Liver (tissue), 9 donors: ENCODE data around the gene HDGFL1. TPM values are rescaled to one million over a fixed set of nuclear protein-coding genes. Genes with fewer than 3 reads are reported as not detected.

Experiments used
- DNase-seq: peaks from one replicate; pipeline ENCODE4 v3.0.0-alpha.2; 2017; ENCODE audit warnings: low spot score
- H3K27ac ChIP-seq, 2 donors: one replicate each; pipeline ENCODE4 v1.7.0; 2013; ENCODE audit warnings: inconsistent platforms in 2 of 2, low read length in 2 of 2, control low read depth in 1 of 2, low read depth in 1 of 2, mild to moderate bottlenecking in 1 of 2
- H3K27me3 ChIP-seq, 4 donors: one replicate each; pipeline versions ENCODE4 v1.6.1 to v1.7.0; 2013; ENCODE audit warnings: low read length in 3 of 4, inconsistent platforms in 1 of 4, mild to moderate bottlenecking in 1 of 4, moderate library complexity in 1 of 4; ENCODE audit not compliant: control insufficient read depth in 4 of 4, insufficient read depth in 4 of 4
- H3K36me3 ChIP-seq, 4 donors: one replicate each; pipeline versions ENCODE4 v1.6.1 to v1.7.0; 2013; ENCODE audit warnings: low read length in 3 of 4, mild to moderate bottlenecking in 3 of 4, low read depth in 1 of 4, moderate library complexity in 1 of 4; ENCODE audit not compliant: control insufficient read depth in 4 of 4, insufficient read depth in 3 of 4
- H3K4me1 ChIP-seq, 4 donors: one replicate each; pipeline versions ENCODE4 v1.6.1 to v1.7.0; 2013; ENCODE audit warnings: low read length in 3 of 4, mild to moderate bottlenecking in 3 of 4, moderate library complexity in 1 of 4; ENCODE audit not compliant: control insufficient read depth in 4 of 4, insufficient read depth in 4 of 4
- H3K4me3 ChIP-seq, 3 donors: one replicate each; pipeline versions ENCODE4 v1.6.1 to v1.7.0; 2013; ENCODE audit warnings: low read length in 3 of 3, control low read depth in 1 of 3, low read depth in 1 of 3, mild to moderate bottlenecking in 1 of 3
- H3K9ac ChIP-seq, 2 donors: one replicate each; pipeline ENCODE4 v1.7.0; 2013; ENCODE audit warnings: low read length in 2 of 2, mild to moderate bottlenecking in 2 of 2, moderate library complexity in 2 of 2, control low read depth in 1 of 2, low read depth in 1 of 2
- H3K9me3 ChIP-seq, 4 donors: one replicate each; pipeline versions ENCODE4 v1.6.1 to v1.7.0; 2013; ENCODE audit warnings: low read length in 3 of 4; ENCODE audit not compliant: control insufficient read depth in 4 of 4
- ATF3 ChIP-seq: IDR thresholded peaks from 2 replicates; pipeline ENCODE4 v1.6.1; 2016; ENCODE audit warnings: antibody characterized with exemption
- CTCF ChIP-seq: fragments of 150-350 bp; IDR thresholded peaks from 2 replicates; pipeline ENCODE4 v1.5.1; 2017; ENCODE audit warnings: improper control_type of control experiment, low read depth, low read length; ENCODE audit not compliant: missing input control
- EGR1 ChIP-seq, 2 donors: IDR thresholded peaks; 2 replicates each; pipeline ENCODE4 v1.6.1; 2016 to 2018; ENCODE audit warnings: antibody characterized with exemption in 2 of 2, low read depth in 2 of 2
- FOXA1 ChIP-seq: IDR thresholded peaks from 2 replicates; pipeline ENCODE4 v1.6.1; 2016; ENCODE audit warnings: antibody characterized with exemption
- GABPA ChIP-seq, 2 donors: IDR thresholded peaks in 1 of 2; conservative IDR thresholded peaks in 1 of 2; 2 replicates each; pipeline ENCODE4 v1.6.1; 2016; ENCODE audit warnings: antibody characterized with exemption in 2 of 2, mild to moderate bottlenecking in 1 of 2, moderate library complexity in 1 of 2
- HNF4A ChIP-seq, 2 donors: conservative IDR thresholded peaks; 2 replicates each; pipeline ENCODE4 v1.6.1; 2016; ENCODE audit warnings: antibody characterized with exemption in 2 of 2, mild to moderate bottlenecking in 2 of 2
- HNF4G ChIP-seq: IDR thresholded peaks from 2 replicates; pipeline ENCODE4 v1.6.1; 2016; ENCODE audit warnings: antibody characterized with exemption
- NR2F2 ChIP-seq: IDR thresholded peaks from 2 replicates; pipeline ENCODE4 v1.6.1; 2016; ENCODE audit warnings: antibody characterized with exemption
- RAD21 ChIP-seq, 2 donors: IDR thresholded peaks; 2 replicates each; pipeline ENCODE4 v1.6.1; 2016; ENCODE audit warnings: antibody characterized with exemption in 2 of 2, mild to moderate bottlenecking in 2 of 2
- REST ChIP-seq: IDR thresholded peaks from 2 replicates; pipeline ENCODE4 v1.6.1; 2016; ENCODE audit warnings: antibody characterized with exemption, mild to moderate bottlenecking
- RXRA ChIP-seq, 2 donors: IDR thresholded peaks; 2 replicates each; pipeline ENCODE4 v1.6.1; 2017 to 2018; ENCODE audit warnings: antibody characterized with exemption in 2 of 2, mild to moderate bottlenecking in 1 of 2
- SP1 ChIP-seq: IDR thresholded peaks from 2 replicates; pipeline ENCODE4 v1.6.1; 2018; ENCODE audit warnings: antibody characterized with exemption, mild to moderate bottlenecking
- TAF1 ChIP-seq: conservative IDR thresholded peaks from 2 replicates; pipeline ENCODE4 v1.6.1; 2016; ENCODE audit warnings: antibody characterized with exemption, mild to moderate bottlenecking
- YY1 ChIP-seq: IDR thresholded peaks from 2 replicates; pipeline ENCODE4 v1.6.1; 2016; ENCODE audit warnings: antibody characterized with exemption, mild to moderate bottlenecking
- ZBTB33 ChIP-seq: IDR thresholded peaks from 2 replicates; pipeline ENCODE4 v1.6.1; 2016; ENCODE audit warnings: antibody characterized with exemption
- WGBS: extraction: QIAGEN DNeasy Blood & Tissue Kit; methylation state at CpG from one replicate; pipeline ENCODE4 v1.1.7; 2013; 5-methylcytosine and 5-hydroxymethylcytosine counted together
- polyA plus RNA-seq, 2 donors: library from polyadenylated mRNA; stranded (reverse) in 1 of 2; unstranded in 1 of 2; fragments of 200-250 nt in 1 of 2; fragments of >200 nt in 1 of 2; fragmentation: Nextera tagmentation in 1 of 2; extraction: Ambion mirVana in 1 of 2; gene quantifications; one replicate each; pipeline versions ENCODE4 v1.2.1 to v1.2.3, GENCODE V29; 2013 to 2015
- total RNA-seq, 2 donors: library from RNA; depleted of rRNA; stranded (reverse); fragments of >200 nt; gene quantifications; one replicate each; pipeline ENCODE4 v1.2.3, GENCODE V29; 2014
- donor health status: healthy.
- donor health status: healthy.
- donor health status: healthy.
- donor health status: healthy.
- donor health status: healthy.

Gene HDGFL1
- total and polyA plus RNA-seq, 4 donors = not detected

- no peak overlapping the region for H3K4me3 ChIP-seq
- peaks cover 0 to 3% (median 0%) of the 10 kb centered on the region in 4 donors for H3K9me3 ChIP-seq
- TF ChIP-seq SP1 (no peak), GABPA (IDR thresholded peaks at IDR 0.05 in 1 of 2, conservative IDR thresholded peaks at IDR 0.05 in 1 of 2) (no peak), ZBTB33 (no peak), RXRA (IDR thresholded peaks at IDR 0.05) (no peak), REST (no peak), FOXA1 (no peak), HNF4A (conservative IDR thresholded peaks at IDR 0.05) (no peak), HNF4G (no peak), TAF1 (no peak), RAD21 (IDR thresholded peaks at IDR 0.05) (no peak), ATF3 (no peak), NR2F2 (no peak), CTCF (no peak), EGR1 (IDR thresholded peaks at IDR 0.05; ENCODE audit: low read depth in 2 of 2) (no peak), YY1 (no peak)
- no peaks in the 10 kb centered on the region for H3K27me3 ChIP-seq
- H3K36me3 ChIP-seq = no peaks in the 10 kb centered on the region
- no peaks in the 10 kb centered on the region for H3K4me1 ChIP-seq
- no peak for DNase-seq
- H3K27ac ChIP-seq = no peak overlapping the region
- H3K9ac ChIP-seq = no peak overlapping the region
- 88% methylated on average over 2 of the region's 2 CpGs for WGBS
Measured at GRCh38 chr6:22545051-22545450, 24.3 kb upstream of the HDGFL1 start.

- no peak overlapping the region for H3K9ac ChIP-seq
- H3K27me3 ChIP-seq = no peaks in the 10 kb centered on the region
- H3K36me3 ChIP-seq = no peaks in the 10 kb centered on the region
- peaks cover 0 to 3% (median 0%) of the 10 kb centered on the region in 4 donors for H3K9me3 ChIP-seq
- H3K4me3 ChIP-seq = no peak overlapping the region
- WGBS = 90% methylated on average over 1 of the region's 1 CpG
- no peaks in the 10 kb centered on the region for H3K4me1 ChIP-seq
- no peak overlapping the region for H3K27ac ChIP-seq
- TF ChIP-seq NR2F2 = no peak
- no peak for TF ChIP-seq GABPA (IDR thresholded peaks at IDR 0.05 in 1 of 2, conservative IDR thresholded peaks at IDR 0.05 in 1 of 2)
- TF ChIP-seq RXRA (IDR thresholded peaks at IDR 0.05) = no peak
- DNase-seq = no peak
Measured at GRCh38 chr6:22546236-22546635, 23.1 kb upstream of the HDGFL1 start.
